GM23338 (cell line): ENCODE measurements around the gene MYCN. TPM values are rescaled to one million over a fixed set of nuclear protein-coding genes. Genes with fewer than 3 reads are reported as not detected.

ENCODE experiments used
- ATAC-seq: fragments of 200-7000 bp; cut with Tn5 transposase; 3 replicates; pipeline ENCODE4 v1.9.1; 2020
- DNase-seq: peaks from one replicate; pipeline ENCODE4 v3.0.0-alpha.2; 2015; ENCODE audit warnings: low spot score
- H2AFZ ChIP-seq: fragments of 200-600 bp; sonication (generic); 2 replicates; pipeline ENCODE4 v1.8.0; 2016; ENCODE audit warnings: antibody characterized with exemption, mild to moderate bottlenecking, moderate library complexity
- H3F3A ChIP-seq: fragments of 200-600 bp; sonication (generic); replicated peaks from 2 replicates; pipeline ENCODE4 v1.8.0; 2017; ENCODE audit warnings: antibody characterized with exemption, mixed run types, low read depth
- H3K27ac ChIP-seq: fragments of 200-600 bp; sonication (generic); 2 replicates; pipeline ENCODE4 v1.6.1; 2016; ENCODE audit warnings: low read depth
- H3K27me3 ChIP-seq: fragments of 200-600 bp; sonication (generic); 2 replicates; pipeline ENCODE4 v1.8.0; 2016; ENCODE audit warnings: mild to moderate bottlenecking, mixed run types, moderate library complexity; ENCODE audit not compliant: insufficient read depth
- H3K36me3 ChIP-seq: fragments of 200-600 bp; sonication (generic); 2 replicates; pipeline ENCODE4 v1.8.0; 2016; ENCODE audit warnings: mild to moderate bottlenecking; ENCODE audit not compliant: insufficient read depth
- H3K4me1 ChIP-seq: fragments of 200-600 bp; sonication (generic); 2 replicates; pipeline ENCODE4 v1.8.0; 2016; ENCODE audit warnings: mild to moderate bottlenecking, moderate library complexity; ENCODE audit not compliant: insufficient read depth
- H3K4me2 ChIP-seq: fragments of 200-600 bp; sonication (generic); 2 replicates; pipeline ENCODE4 v1.7.1; 2017; ENCODE audit warnings: mixed run types
- H3K4me3 ChIP-seq: fragments of 200-600 bp; sonication (generic); 2 replicates; pipeline ENCODE4 v1.6.1; 2016; ENCODE audit warnings: mixed run types
- H3K79me2 ChIP-seq: fragments of 200-600 bp; sonication (generic); replicated peaks from 2 replicates; pipeline ENCODE4 v1.8.0; 2017; ENCODE audit warnings: mild to moderate bottlenecking; ENCODE audit not compliant: insufficient read depth
- H3K9me2 ChIP-seq: fragments of 200-600 bp; sonication (generic); 2 replicates; pipeline ENCODE4 v1.8.0; 2017; ENCODE audit not compliant: insufficient read depth
- H4K20me1 ChIP-seq: fragments of 200-600 bp; sonication (generic); replicated peaks from 2 replicates; pipeline ENCODE4 v1.8.0; 2017; ENCODE audit warnings: mild to moderate bottlenecking; ENCODE audit not compliant: insufficient read depth
- H3K27ac Mint-ChIP-seq: 2 replicates; pipeline ENCODE4 v1.8.0; 2020; ENCODE audit warnings: inconsistent platforms, mild to moderate bottlenecking, moderate library complexity, mixed read lengths
- H3K27me3 Mint-ChIP-seq: 3 replicates; pipeline ENCODE4 v1.8.0; 2022; ENCODE audit warnings: low read depth, mild to moderate bottlenecking, moderate library complexity, mixed read lengths, inconsistent platforms; ENCODE audit not compliant: insufficient read depth, poor library complexity
- H3K36me3 Mint-ChIP-seq: 3 replicates; pipeline ENCODE4 v1.8.0; 2021; ENCODE audit warnings: low read depth, mild to moderate bottlenecking, inconsistent platforms, moderate library complexity, mixed read lengths
- H3K4me1 Mint-ChIP-seq: 3 replicates; pipeline ENCODE4 v1.8.0; 2020; ENCODE audit warnings: mild to moderate bottlenecking, inconsistent platforms, mixed read lengths
- H3K4me3 Mint-ChIP-seq: 3 replicates; pipeline ENCODE4 v1.8.0; 2021; ENCODE audit warnings: moderate library complexity, mild to moderate bottlenecking, inconsistent platforms, mixed read lengths
- H3K9me3 Mint-ChIP-seq: 3 replicates; pipeline ENCODE4 v1.8.0; 2020; ENCODE audit warnings: moderate library complexity, mild to moderate bottlenecking, inconsistent platforms, mixed read lengths
- CREB1 ChIP-seq: fragments of 250-450 bp; sonication (Bioruptor Pico); IDR thresholded peaks from 2 replicates; pipeline ENCODE4 v1.5.0; 2020; ENCODE audit warnings: low read depth, mild to moderate bottlenecking, moderate library complexity
- CTCF ChIP-seq, 2 experiments: fragments of 200-600 bp in 1 of 2; sonication (generic) in 1 of 2; conservative IDR thresholded peaks; 2 replicates each; pipeline versions ENCODE4 v1.5.1 to v1.6.1; 2016 to 2017; ENCODE audit warnings: antibody characterized with exemption in 2 of 2, low read depth in 2 of 2, mild to moderate bottlenecking in 2 of 2, moderate library complexity in 1 of 2
- ETS1 ChIP-seq: IDR thresholded peaks from 2 replicates; pipeline ENCODE4 v1.6.1; 2016; ENCODE audit warnings: antibody characterized with exemption
- EZH2phosphoT487 ChIP-seq: fragments of 200-600 bp; sonication (generic); IDR thresholded peaks from one replicate; pipeline ENCODE4 v1.8.1; 2018; ENCODE audit warnings: antibody characterized with exemption; ENCODE audit not compliant: unreplicated experiment
- JUNB ChIP-seq: IDR thresholded peaks from one replicate; pipeline ENCODE4 v1.6.1; 2016; ENCODE audit warnings: antibody characterized with exemption; ENCODE audit not compliant: unreplicated experiment
- POLR2AphosphoS5 ChIP-seq: IDR thresholded peaks from 2 replicates; pipeline ENCODE4 v1.6.1; 2016; ENCODE audit warnings: antibody characterized with exemption, low read depth
- REST ChIP-seq: IDR thresholded peaks from one replicate; pipeline ENCODE4 v1.6.1; 2018; ENCODE audit warnings: antibody characterized with exemption; ENCODE audit not compliant: unreplicated experiment
- STAT1 ChIP-seq: IDR thresholded peaks from one replicate; pipeline ENCODE4 v1.6.1; 2016; ENCODE audit warnings: antibody characterized with exemption; ENCODE audit not compliant: unreplicated experiment
- ZNF114 ChIP-seq: fragments of 250-450 bp; sonication (Bioruptor Pico); IDR thresholded peaks from 2 replicates; pipeline ENCODE4 v1.5.0; 2020; ENCODE audit warnings: mild to moderate bottlenecking, moderate library complexity
- ZNF331 ChIP-seq: fragments of 250-450 bp; sonication (Bioruptor Pico); IDR thresholded peaks from 2 replicates; pipeline ENCODE4 v1.5.0; 2020; ENCODE audit warnings: low read depth, mild to moderate bottlenecking, moderate library complexity
- ZNF462 ChIP-seq: fragments of 250-450 bp; sonication (Bioruptor Pico); IDR thresholded peaks from 2 replicates; pipeline ENCODE4 v1.5.0; 2020; ENCODE audit warnings: mild to moderate bottlenecking, moderate library complexity
- polyA plus RNA-seq: library from polyadenylated mRNA; unstranded; fragments of >200 nt; fragmentation: Nextera tagmentation; extraction: Ambion mirVana; gene quantifications from 2 replicates; pipeline ENCODE4 v1.2.1, GENCODE V29; 2016
- total RNA-seq: library from RNA; depleted of rRNA; stranded (reverse); fragments of >200 nt; shearing (Covaris generic); gene quantifications from 2 replicates; pipeline ENCODE4 v1.2.3, GENCODE V29; 2014

Gene MYCN
- total and polyA plus RNA-seq, 2 experiments from 2014 or later, result 50.8 to 145 TPM

GRCh38 chr2:15918761-15919356, 21.5 kb upstream of the MYCN start:
- Mint-ChIP-seq H3K36me3 (no peaks in the 10 kb centered on the region), H3K27me3 (peaks cover 11% of the 10 kb centered on the region), H3K4me1 (peaks cover 4% of the 10 kb centered on the region; the same call in 1 of the 3 replicates), H3K9me3 (no peaks in the 10 kb centered on the region; the same call in 1 of the 3 replicates), H3K4me3 (no peak overlapping the region), H3K27ac (no peak overlapping the region)
- Histone ChIP-seq H3K9me2 (no peaks in the 10 kb centered on the region), H3K4me3 (no peak overlapping the region), H3K27ac (no peak overlapping the region), H3K4me2 (no peak overlapping the region), H3K4me1 (no peaks in the 10 kb centered on the region), H3K79me2 (no peaks in the 10 kb centered on the region), H3K27me3 (no peaks in the 10 kb centered on the region), H4K20me1 (no peaks in the 10 kb centered on the region), H3F3A (no peaks in the 10 kb centered on the region), H2AFZ (peak overlapping the region; percentile 6; the same call in 1 of the 2 replicates), H3K36me3 (no peaks in the 10 kb centered on the region)
- DNase-seq, result no peak
- no peak for ATAC-seq
- TF ChIP-seq ZNF114 (CRISPR knock-in tag) (no peak), STAT1 (no peak), ETS1 (no peak), REST (no peak), EZH2phosphoT487 (no peak), CTCF (conservative IDR thresholded peaks at IDR 0.05; ENCODE audit: low read depth in 2 of 2) (no peak), JUNB (no peak), POLR2AphosphoS5 (no peak), ZNF331 (no peak), CREB1 (CRISPR knock-in tag) (no peak), ZNF462 (no peak)
